ENCODE measurements around the gene TEKT2. TPM values are rescaled to one million over a fixed set of nuclear protein-coding genes. Genes with fewer than 3 reads are reported as not detected.

The TEKT2 gene
- polyA plus RNA-seq, 1 donor: 1.7 TPM

- Histone ChIP-seq H3K4me1 (ENCODE audit: control insufficient read depth, insufficient read depth, low read length) (no peaks in the 10 kb centered on the region), H3K27me3 (ENCODE audit: control insufficient read depth, insufficient read depth, low read length) (peaks cover 24% of the 10 kb centered on the region), H3K4me3 (ENCODE audit: low read length) (no peak overlapping the region), H3K9me3 (ENCODE audit: control insufficient read depth, low read depth, low read length) (no peaks in the 10 kb centered on the region), H3K27ac (ENCODE audit: low read length) (no peak overlapping the region), H3K36me3 (ENCODE audit: control insufficient read depth, insufficient read depth, low read length) (no peaks in the 10 kb centered on the region)
- DNase-seq: no peak
- WGBS (ENCODE audit: insufficient coverage, low lambda C conversion rate): no CpG with 5 or more reads among the region's 9 CpGs
These were observed 35.6 kb downstream of the TEKT2 start for GRCh38 chr1:36119456-36119855.

DNA sequence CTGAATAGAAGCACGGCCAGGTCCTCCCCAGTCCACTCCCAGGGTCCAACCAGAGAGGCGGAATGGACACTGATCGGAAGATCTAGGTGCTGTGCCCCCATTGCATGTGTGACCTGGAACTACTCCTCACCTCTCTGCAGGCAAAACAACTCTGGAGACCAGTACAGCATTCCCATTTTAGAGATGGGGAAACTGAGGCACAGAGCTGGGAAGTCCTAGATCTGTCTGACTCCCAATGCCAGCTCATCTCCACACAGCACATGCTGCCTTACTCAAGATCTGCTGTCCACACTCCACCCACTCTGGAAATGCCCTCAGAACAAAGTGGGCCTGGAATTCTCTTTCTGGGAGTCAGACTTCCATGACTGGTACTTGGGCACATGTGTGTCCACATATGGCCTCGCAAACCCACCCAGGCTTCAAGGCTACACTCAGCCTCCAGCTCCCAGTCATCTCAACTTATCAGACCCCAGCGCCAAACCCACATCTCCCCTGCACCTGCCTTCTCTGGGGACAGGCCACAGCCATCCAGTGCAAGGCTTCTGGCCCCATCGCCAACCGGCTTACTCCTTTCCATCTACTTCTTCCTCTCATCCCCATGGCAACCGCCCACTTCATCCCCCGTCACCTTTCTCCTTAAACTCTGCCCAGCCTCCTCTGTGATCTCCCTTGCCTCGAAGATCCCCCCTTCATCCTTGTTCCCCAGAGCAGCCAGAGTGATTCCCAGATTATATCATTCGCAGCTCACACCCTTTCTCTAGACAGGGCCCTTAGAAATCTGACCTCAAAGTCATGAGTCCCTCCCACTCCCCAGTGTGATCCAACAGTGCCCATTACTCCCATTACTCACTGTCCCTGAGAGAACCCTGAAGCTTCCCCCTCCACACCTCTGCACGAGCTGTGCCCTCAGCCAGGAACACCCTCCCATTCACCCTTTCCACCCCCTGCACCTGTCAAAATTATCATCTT is 38.5 kb downstream of the TEKT2 start:
- DNase-seq: no peak
- H3K4me3 ChIP-seq (ENCODE audit: low read length): no peak overlapping the region
- peaks cover 39% of the 10 kb centered on the region for H3K27me3 ChIP-seq (ENCODE audit: control insufficient read depth, insufficient read depth, low read length)
- H3K4me1 ChIP-seq (ENCODE audit: control insufficient read depth, insufficient read depth, low read length): peaks cover 4% of the 10 kb centered on the region
- no peak overlapping the region for H3K27ac ChIP-seq (ENCODE audit: low read length)
- no peaks in the 10 kb centered on the region for H3K36me3 ChIP-seq (ENCODE audit: control insufficient read depth, insufficient read depth, low read length)
- 72% methylated on average over 4 of the region's 12 CpGs for WGBS (ENCODE audit: insufficient coverage, low lambda C conversion rate)
- no peaks in the 10 kb centered on the region for H3K9me3 ChIP-seq (ENCODE audit: control insufficient read depth, low read depth, low read length)

- Histone ChIP-seq H3K36me3 (ENCODE audit: control insufficient read depth, insufficient read depth, low read length) (no peaks in the 10 kb centered on the region), H3K27ac (ENCODE audit: low read length) (no peak overlapping the region), H3K4me1 (ENCODE audit: control insufficient read depth, insufficient read depth, low read length) (peaks cover 12% of the 10 kb centered on the region), H3K9me3 (ENCODE audit: control insufficient read depth, low read depth, low read length) (no peaks in the 10 kb centered on the region), H3K4me3 (ENCODE audit: low read length) (no peak overlapping the region), H3K27me3 (ENCODE audit: control insufficient read depth, insufficient read depth, low read length) (peaks cover 41% of the 10 kb centered on the region)
- no peak for DNase-seq
- WGBS (ENCODE audit: insufficient coverage, low lambda C conversion rate): no CpG with 5 or more reads among the region's 8 CpGs
These were observed 39.5 kb downstream of the TEKT2 start for GRCh38 chr1:36123356-36123755.

- no peaks in the 10 kb centered on the region for H3K9me3 ChIP-seq (ENCODE audit: control insufficient read depth, low read depth, low read length)
- no peak overlapping the region for H3K27ac ChIP-seq (ENCODE audit: low read length)
- no peak overlapping the region for H3K4me3 ChIP-seq (ENCODE audit: low read length)
- H3K4me1 ChIP-seq (ENCODE audit: control insufficient read depth, insufficient read depth, low read length): peaks cover 13% of the 10 kb centered on the region
- WGBS (ENCODE audit: insufficient coverage, low lambda C conversion rate): no CpG with 5 or more reads among the region's 42 CpGs
- H3K36me3 ChIP-seq (ENCODE audit: control insufficient read depth, insufficient read depth, low read length): no peaks in the 10 kb centered on the region
- DNase-seq: no peak
- peaks cover 41% of the 10 kb centered on the region for H3K27me3 ChIP-seq (ENCODE audit: control insufficient read depth, insufficient read depth, low read length)
These were observed 40.7 kb downstream of the TEKT2 start for GRCh38 chr1:36124404-36125128.

DNA sequence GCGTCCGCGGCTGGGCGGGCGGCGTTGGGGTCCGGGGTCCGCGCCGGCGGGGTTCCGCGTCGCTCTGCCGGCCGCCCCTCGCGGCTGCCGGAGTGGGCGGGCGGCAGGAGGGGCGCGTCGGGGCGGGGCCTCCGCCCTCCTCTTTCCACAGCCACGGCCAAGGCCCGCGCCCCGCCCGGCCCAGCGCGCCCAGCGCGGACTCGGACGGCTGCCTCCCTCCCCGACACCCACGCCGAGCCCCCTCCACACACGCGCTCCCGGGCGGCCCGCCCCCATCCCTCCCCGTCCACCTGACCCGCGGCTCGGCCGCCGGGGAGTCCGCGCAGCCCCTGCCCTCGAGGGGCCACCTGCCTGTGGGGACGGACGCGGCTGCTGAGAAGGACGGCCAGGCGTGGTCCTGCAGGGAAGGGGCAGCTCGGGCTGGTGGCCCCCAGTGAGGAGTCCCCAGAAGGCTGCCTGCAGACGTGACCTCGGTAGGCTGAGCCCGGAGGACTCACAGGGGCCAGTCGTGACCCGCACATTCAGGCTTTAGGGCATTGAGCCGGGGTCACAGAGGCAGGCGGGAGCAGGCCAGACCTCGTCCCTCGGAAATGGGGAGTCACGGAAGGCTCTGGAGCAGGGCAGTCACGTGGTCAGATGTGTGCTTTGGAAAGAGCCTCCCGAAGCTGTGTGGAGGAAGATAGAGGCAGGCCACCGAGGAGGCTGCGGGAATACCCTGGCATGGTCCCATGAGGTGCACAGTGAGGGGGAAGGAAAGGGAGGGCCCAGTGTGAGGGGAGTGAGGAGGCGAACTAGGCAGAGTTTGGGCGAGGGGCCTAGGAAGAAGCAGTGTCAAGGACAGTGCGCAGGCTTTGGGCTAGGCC is 41.5 kb downstream of the TEKT2 start, which contains the start of gene COL8A2:
Gene COL8A2, minus strand, starts transcription at position 94 of the 863 bp plus-strand sequence. CDS start 24,980 bp downstream, outside the sequence.
- H3K27ac ChIP-seq (ENCODE audit: low read length): no peak within 1 kb of the TSS
- H3K27me3 ChIP-seq (ENCODE audit: control insufficient read depth, insufficient read depth, low read length): peaks cover 41% of the 10 kb centered on the region
- DNase-seq: peak in 1 of 2 donors; percentile 37
- WGBS (ENCODE audit: insufficient coverage, low lambda C conversion rate): no CpG with 5 or more reads among the region's 77 CpGs
- peak within 1 kb of the TSS; percentile 16 for H3K4me3 ChIP-seq (ENCODE audit: low read length)
- H3K9me3 ChIP-seq (ENCODE audit: control insufficient read depth, low read depth, low read length): no peaks in the 10 kb centered on the region
- no peaks in the 10 kb centered on the region for H3K36me3 ChIP-seq (ENCODE audit: control insufficient read depth, insufficient read depth, low read length)
- peaks cover 13% of the 10 kb centered on the region for H3K4me1 ChIP-seq (ENCODE audit: control insufficient read depth, insufficient read depth, low read length)

GRCh38 chr1:36126005-36126716 is 42.3 kb downstream of the TEKT2 start:
- H3K9me3 ChIP-seq (ENCODE audit: control insufficient read depth, low read depth, low read length): no peaks in the 10 kb centered on the region
- no CpG with 5 or more reads among the region's 21 CpGs for WGBS (ENCODE audit: insufficient coverage, low lambda C conversion rate)
- no peak overlapping the region for H3K27ac ChIP-seq (ENCODE audit: low read length)
- peaks cover 13% of the 10 kb centered on the region for H3K4me1 ChIP-seq (ENCODE audit: control insufficient read depth, insufficient read depth, low read length)
- no peak overlapping the region for H3K4me3 ChIP-seq (ENCODE audit: low read length)
- no peak for DNase-seq
- H3K36me3 ChIP-seq (ENCODE audit: control insufficient read depth, insufficient read depth, low read length): no peaks in the 10 kb centered on the region
- peaks cover 41% of the 10 kb centered on the region for H3K27me3 ChIP-seq (ENCODE audit: control insufficient read depth, insufficient read depth, low read length)

DNA sequence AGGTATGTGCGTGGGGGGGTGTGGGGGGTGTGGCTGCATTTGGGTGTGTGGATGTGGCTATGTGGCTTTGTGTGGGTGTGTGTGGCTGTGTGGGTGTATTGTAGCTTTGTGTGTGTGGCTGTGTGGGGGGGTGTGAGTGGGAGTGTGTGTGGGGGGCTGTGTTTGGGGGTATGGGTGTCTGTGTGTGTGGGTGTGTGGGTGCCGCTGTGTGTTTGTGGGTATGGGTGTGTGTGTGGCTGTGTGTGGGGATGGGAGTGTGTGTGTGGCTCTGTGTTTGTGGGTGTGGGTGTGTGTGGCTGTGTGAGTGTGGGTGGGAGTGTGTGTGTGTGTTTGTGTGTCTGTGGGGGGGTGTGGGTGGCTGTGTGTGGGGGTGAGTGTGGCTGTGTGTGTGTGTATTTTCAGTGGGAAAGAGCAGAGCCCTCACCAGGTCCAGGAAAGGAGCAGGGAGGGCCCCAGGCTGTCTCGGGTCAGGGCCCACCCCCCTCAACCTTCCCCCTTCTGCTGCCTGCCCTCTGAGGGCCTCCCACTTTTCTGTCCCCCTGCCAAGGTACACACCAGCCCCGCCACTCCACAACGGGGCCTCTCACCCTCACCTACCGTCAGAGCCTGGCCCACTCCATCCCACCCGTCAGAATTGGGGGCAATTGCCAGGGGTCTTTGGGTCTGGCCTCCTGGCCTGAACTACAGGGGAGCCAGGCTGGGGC is 43.1 kb downstream of the TEKT2 start:
- Histone ChIP-seq H3K4me3 (ENCODE audit: low read length) (no peak overlapping the region), H3K9me3 (ENCODE audit: control insufficient read depth, low read depth, low read length) (no peaks in the 10 kb centered on the region), H3K36me3 (ENCODE audit: control insufficient read depth, insufficient read depth, low read length) (no peaks in the 10 kb centered on the region), H3K27me3 (ENCODE audit: control insufficient read depth, insufficient read depth, low read length) (peaks cover 41% of the 10 kb centered on the region), H3K27ac (ENCODE audit: low read length) (no peak overlapping the region), H3K4me1 (ENCODE audit: control insufficient read depth, insufficient read depth, low read length) (peaks cover 13% of the 10 kb centered on the region)
- WGBS (ENCODE audit: insufficient coverage, low lambda C conversion rate): no CpG with 5 or more reads among the region's 7 CpGs
- no peak for DNase-seq

- Histone ChIP-seq H3K36me3 (ENCODE audit: control insufficient read depth, insufficient read depth, low read length) (no peaks in the 10 kb centered on the region), H3K27ac (ENCODE audit: low read length) (no peak overlapping the region), H3K4me3 (ENCODE audit: low read length) (no peak overlapping the region), H3K4me1 (ENCODE audit: control insufficient read depth, insufficient read depth, low read length) (peaks cover 13% of the 10 kb centered on the region), H3K9me3 (ENCODE audit: control insufficient read depth, low read depth, low read length) (no peaks in the 10 kb centered on the region), H3K27me3 (ENCODE audit: control insufficient read depth, insufficient read depth, low read length) (peaks cover 29% of the 10 kb centered on the region)
- no CpG with 5 or more reads among the region's 11 CpGs for WGBS (ENCODE audit: insufficient coverage, low lambda C conversion rate)
- peak; percentile 31 to 73 for DNase-seq
These were observed 44.4 kb downstream of the TEKT2 start for GRCh38 chr1:36128126-36128904.

DNA sequence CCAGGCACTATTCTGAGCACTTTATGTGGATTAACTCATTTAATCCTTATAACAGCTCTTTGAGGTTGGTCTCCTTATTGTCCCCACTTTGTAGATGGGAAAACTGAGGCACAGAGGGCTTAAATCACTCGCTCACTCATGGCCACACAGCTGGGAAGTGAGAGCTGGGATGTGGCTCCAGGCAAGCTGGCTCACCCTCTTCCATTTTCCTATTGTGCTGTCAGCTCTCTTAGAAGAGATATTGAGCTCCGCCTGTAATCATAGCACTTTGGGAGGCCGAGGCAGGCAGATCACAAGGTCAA is 45.0 kb downstream of the TEKT2 start:
- H3K4me3 ChIP-seq (ENCODE audit: low read length): no peak overlapping the region
- peaks cover 16% of the 10 kb centered on the region for H3K4me1 ChIP-seq (ENCODE audit: control insufficient read depth, insufficient read depth, low read length)
- no peaks in the 10 kb centered on the region for H3K36me3 ChIP-seq (ENCODE audit: control insufficient read depth, insufficient read depth, low read length)
- peaks cover 23% of the 10 kb centered on the region for H3K27me3 ChIP-seq (ENCODE audit: control insufficient read depth, insufficient read depth, low read length)
- H3K27ac ChIP-seq (ENCODE audit: low read length): no peak overlapping the region
- no peak for DNase-seq
- WGBS (ENCODE audit: insufficient coverage, low lambda C conversion rate): no CpG with 5 or more reads among the region's 3 CpGs
- H3K9me3 ChIP-seq (ENCODE audit: control insufficient read depth, low read depth, low read length): no peaks in the 10 kb centered on the region

All from large intestine (tissue), 3 donors.